ENCODE data around the gene ITGA11. TPM values are rescaled to one million over a fixed set of nuclear protein-coding genes. Genes with fewer than 3 reads are reported as not detected.

Gene ITGA11
- total RNA-seq, 2 experiments from 2014 or later = 0.02 TPM; not detected in 1

GRCh38 chr15:68465861-68466560, 34.0 kb upstream of the ITGA11 start:
- DNase-seq (no peak), ATAC-seq (no peak)
- no peak overlapping the region for H3K4me3 Mint-ChIP-seq
- CTCF ChIA-PET = interaction anchor here (1.1 to 1.3 kb wide), 2 partner anchors 14 to 160 kb away, joined by 3 read pairs; no protein-coding TSS in a partner anchor
- H3K27ac Mint-ChIP-seq = no peak overlapping the region
- no peaks in the 10 kb centered on the region for H3K36me3 Mint-ChIP-seq
- no peaks in the 10 kb centered on the region for H3K9me3 Mint-ChIP-seq (ENCODE audit: low read depth)
- H3K4me1 Mint-ChIP-seq = peaks cover 2% of the 10 kb centered on the region
- H3K27me3 Mint-ChIP-seq = peaks cover 16% of the 10 kb centered on the region

- H3K36me3 Mint-ChIP-seq = no peaks in the 10 kb centered on the region
- ATAC-seq (no peak), DNase-seq (no peak)
- no peaks in the 10 kb centered on the region for H3K9me3 Mint-ChIP-seq (ENCODE audit: low read depth)
- no peak overlapping the region for H3K4me3 Mint-ChIP-seq
- H3K4me1 Mint-ChIP-seq = peaks cover 2% of the 10 kb centered on the region
- no peak overlapping the region for H3K27ac Mint-ChIP-seq
- CTCF ChIA-PET = no interaction called here
- H3K27me3 Mint-ChIP-seq = peaks cover 24% of the 10 kb centered on the region
Observed at GRCh38 chr15:68464448-68465090, 32.6 kb upstream of the ITGA11 start.

GRCh38 chr15:68463996-68464395, 32.0 kb upstream of the ITGA11 start:
- no peak overlapping the region for H3K27ac Mint-ChIP-seq
- peaks cover 2% of the 10 kb centered on the region for H3K9me3 Mint-ChIP-seq (ENCODE audit: low read depth)
- DNase-seq = no peak
- H3K4me3 Mint-ChIP-seq = no peak overlapping the region
- peaks cover 25% of the 10 kb centered on the region for H3K27me3 Mint-ChIP-seq
- H3K36me3 Mint-ChIP-seq = no peaks in the 10 kb centered on the region
- peaks cover 2% of the 10 kb centered on the region for H3K4me1 Mint-ChIP-seq
- CTCF ChIA-PET = no interaction called here
- ATAC-seq = no peak

GRCh38 chr15:68463444-68463843, 31.5 kb upstream of the ITGA11 start:
- DNase-seq = no peak
- H3K27ac Mint-ChIP-seq = no peak overlapping the region
- no peaks in the 10 kb centered on the region for H3K36me3 Mint-ChIP-seq
- CTCF ChIA-PET = no interaction called here
- no peak for ATAC-seq
- peaks cover 2% of the 10 kb centered on the region for H3K4me1 Mint-ChIP-seq
- peaks cover 2% of the 10 kb centered on the region for H3K9me3 Mint-ChIP-seq (ENCODE audit: low read depth)
- peaks cover 30% of the 10 kb centered on the region for H3K27me3 Mint-ChIP-seq
- H3K4me3 Mint-ChIP-seq = no peak overlapping the region

- Mint-ChIP-seq H3K4me1 (no peaks in the 10 kb centered on the region), H3K27ac (no peak overlapping the region), H3K4me3 (no peak overlapping the region), H3K9me3 (ENCODE audit: low read depth) (peaks cover 2% of the 10 kb centered on the region), H3K27me3 (peaks cover 45% of the 10 kb centered on the region), H3K36me3 (no peaks in the 10 kb centered on the region)
- no peak for DNase-seq
- no peak for ATAC-seq
- CTCF ChIA-PET = no interaction called here
Observed at GRCh38 chr15:68460166-68460565, 28.2 kb upstream of the ITGA11 start.

- CTCF ChIA-PET = no interaction called here
Observed at GRCh38 chr15:68450192-68450591, 18.2 kb upstream of the ITGA11 start.

GRCh38 chr15:68449389-68449788, 17.4 kb upstream of the ITGA11 start:
- DNase-seq (no peak), ATAC-seq (no peak)
- no peaks in the 10 kb centered on the region for H3K4me1 Mint-ChIP-seq
- no peaks in the 10 kb centered on the region for H3K9me3 Mint-ChIP-seq (ENCODE audit: low read depth)
- no peak overlapping the region for H3K27ac Mint-ChIP-seq
- no peak overlapping the region for H3K4me3 Mint-ChIP-seq
- H3K36me3 Mint-ChIP-seq = no peaks in the 10 kb centered on the region
- H3K27me3 Mint-ChIP-seq = peaks cover 75% of the 10 kb centered on the region
- CTCF ChIA-PET = no interaction called here

More at GRCh38 chr15:68450192-68450591, 18.2 kb upstream of the ITGA11 start:
- ATAC-seq (no peak), DNase-seq (no peak)
- Mint-ChIP-seq H3K36me3 (no peaks in the 10 kb centered on the region), H3K4me1 (no peaks in the 10 kb centered on the region), H3K27me3 (peaks cover 79% of the 10 kb centered on the region), H3K9me3 (ENCODE audit: low read depth) (no peaks in the 10 kb centered on the region), H3K4me3 (no peak overlapping the region), H3K27ac (no peak overlapping the region)

GRCh38 chr15:68447976-68448755, 16.2 kb upstream of the ITGA11 start:
- no peaks in the 10 kb centered on the region for H3K36me3 Mint-ChIP-seq
- CTCF ChIA-PET = no interaction called here
- no peaks in the 10 kb centered on the region for H3K9me3 Mint-ChIP-seq (ENCODE audit: low read depth)
- no peaks in the 10 kb centered on the region for H3K4me1 Mint-ChIP-seq
- peaks cover 76% of the 10 kb centered on the region for H3K27me3 Mint-ChIP-seq
- DNase-seq (no peak), ATAC-seq (no peak)
- no peak overlapping the region for H3K4me3 Mint-ChIP-seq
- H3K27ac Mint-ChIP-seq = no peak overlapping the region

GRCh38 chr15:68447209-68447608, 15.2 kb upstream of the ITGA11 start:
- Mint-ChIP-seq H3K4me1 (no peaks in the 10 kb centered on the region), H3K36me3 (no peaks in the 10 kb centered on the region), H3K4me3 (no peak overlapping the region), H3K27me3 (peaks cover 77% of the 10 kb centered on the region), H3K9me3 (ENCODE audit: low read depth) (no peaks in the 10 kb centered on the region), H3K27ac (no peak overlapping the region)
- DNase-seq (peak; percentile 11), ATAC-seq (no peak)
- CTCF ChIA-PET = no interaction called here

- ATAC-seq (no peak), DNase-seq (peak; percentile 11)
- Mint-ChIP-seq H3K27ac (no peak overlapping the region), H3K4me3 (no peak overlapping the region), H3K27me3 (peaks cover 79% of the 10 kb centered on the region), H3K4me1 (no peaks in the 10 kb centered on the region), H3K36me3 (no peaks in the 10 kb centered on the region), H3K9me3 (ENCODE audit: low read depth) (no peaks in the 10 kb centered on the region)
- CTCF ChIA-PET = no interaction called here
Observed at GRCh38 chr15:68445351-68445750, 13.4 kb upstream of the ITGA11 start.

GRCh38 chr15:68444336-68444735, 12.4 kb upstream of the ITGA11 start:
- Mint-ChIP-seq H3K27ac (no peak overlapping the region), H3K9me3 (ENCODE audit: low read depth) (no peaks in the 10 kb centered on the region), H3K4me3 (no peak overlapping the region), H3K27me3 (peaks cover 78% of the 10 kb centered on the region), H3K36me3 (no peaks in the 10 kb centered on the region), H3K4me1 (no peaks in the 10 kb centered on the region)
- CTCF ChIA-PET = no interaction called here
- DNase-seq (no peak), ATAC-seq (no peak)

- DNase-seq (peak; percentile 5), ATAC-seq (no peak)
- Mint-ChIP-seq H3K4me3 (no peak overlapping the region), H3K9me3 (ENCODE audit: low read depth) (no peaks in the 10 kb centered on the region), H3K36me3 (no peaks in the 10 kb centered on the region), H3K4me1 (no peaks in the 10 kb centered on the region), H3K27ac (no peak overlapping the region), H3K27me3 (peaks cover 83% of the 10 kb centered on the region)
- CTCF ChIA-PET = no interaction called here
Observed at GRCh38 chr15:68442903-68443302, 10.9 kb upstream of the ITGA11 start.

GRCh38 chr15:68442041-68442440, 10.1 kb upstream of the ITGA11 start:
- H3K27ac Mint-ChIP-seq = no peak overlapping the region
- DNase-seq (peak; percentile 38), ATAC-seq (no peak)
- no peak overlapping the region for H3K4me3 Mint-ChIP-seq
- H3K9me3 Mint-ChIP-seq (ENCODE audit: low read depth) = no peaks in the 10 kb centered on the region
- H3K27me3 Mint-ChIP-seq = peaks cover 88% of the 10 kb centered on the region
- H3K36me3 Mint-ChIP-seq = no peaks in the 10 kb centered on the region
- no peaks in the 10 kb centered on the region for H3K4me1 Mint-ChIP-seq
- CTCF ChIA-PET = no interaction called here
